GM21423 (cell line): ENCODE data around the gene NUDT22.
"Not testable (repeated sequence)": the region's sequence is repeated elsewhere in the genome, so short reads cannot be mapped to it uniquely, and the experiment has no call there.

Experiments used
- ATAC-seq: cut with Tn5 transposase; IDR thresholded peaks from one replicate; pipeline ENCODE4 v1.9.1; 2021; ENCODE audit warnings: mild to moderate bottlenecking, moderate library complexity; ENCODE audit not compliant: unreplicated experiment

The NUDT22 gene

GRCh38 chr11:64241241-64241490, 15.1 kb downstream of the NUDT22 start:
- peak; percentile 72 for ATAC-seq

GRCh38 chr11:64241491-64242374, 15.7 kb downstream of the NUDT22 start:
- ATAC-seq: peak; percentile 2

- ATAC-seq: no peak
These were observed 17.3 kb downstream of the NUDT22 start for GRCh38 chr11:64243236-64243854.

- no peak for ATAC-seq
These were observed 18.0 kb downstream of the NUDT22 start for GRCh38 chr11:64244107-64244506.

- no peak for ATAC-seq
These were observed 18.9 kb downstream of the NUDT22 start for GRCh38 chr11:64244966-64245365.

GRCh38 chr11:64245401-64245796, 19.3 kb downstream of the NUDT22 start:
- ATAC-seq: no peak

GRCh38 chr11:64245797-64246620, 19.9 kb downstream of the NUDT22 start:
- ATAC-seq: no peak

GRCh38 chr11:64246621-64246870, 20.5 kb downstream of the NUDT22 start:
- ATAC-seq: not testable (repeated sequence)

- no peak for ATAC-seq
These were observed 21.0 kb downstream of the NUDT22 start, which contains the start of gene PPP1R14B for GRCh38 chr11:64246871-64247728. Gene PPP1R14B, minus strand, starts transcription at chr11:64246943. Its CDS starts 270 bp downstream, at chr11:64246673.

- ATAC-seq: no peak
These were observed 21.9 kb downstream of the NUDT22 start for GRCh38 chr11:64247729-64248531.

- no peak for ATAC-seq
These were observed 22.5 kb downstream of the NUDT22 start for GRCh38 chr11:64248578-64248977.

- ATAC-seq: no peak
These were observed 23.0 kb downstream of the NUDT22 start for GRCh38 chr11:64249038-64249437.

GRCh38 chr11:64249563-64250414, 23.7 kb downstream of the NUDT22 start:
- ATAC-seq: no peak

GRCh38 chr11:64250415-64251015, 24.4 kb downstream of the NUDT22 start:
- ATAC-seq: no peak

GRCh38 chr11:64251016-64251752, 25.1 kb downstream of the NUDT22 start, which contains the start of gene PLCB3:
Gene PLCB3, plus strand, starts transcription at chr11:64251530. Its CDS starts 120 bp downstream, at chr11:64251650.
- peak; percentile 35 for ATAC-seq

GRCh38 chr11:64251753-64252002, 25.6 kb downstream of the NUDT22 start:
- ATAC-seq: no peak

- ATAC-seq: no peak
These were observed 26.2 kb downstream of the NUDT22 start for GRCh38 chr11:64252003-64252872.
